HepG2 (cell line): ENCODE measurements around the gene PLEKHA5.

Experiments used
- ESRRA ChIP-seq: sonication (generic); formaldehyde crosslinking; IDR thresholded peaks from 2 replicates; pipeline ENCODE4 v1.5.1; 2020; ENCODE audit warnings: mild to moderate bottlenecking, low read depth, missing genetic modification reagents
- GABPA ChIP-seq, 2 experiments: IDR thresholded peaks; 2 replicates each; pipeline ENCODE4 v1.6.1; 2011 to 2016; ENCODE audit warnings: low read depth in 2 of 2, low read length in 1 of 2, missing biosample characterization in 1 of 2, missing genetic modification characterization in 1 of 2
- ZNF20 ChIP-seq: sonication (generic); formaldehyde crosslinking; IDR thresholded peaks from 2 replicates; pipeline ENCODE4 v1.4.0; 2020; ENCODE audit warnings: mild to moderate bottlenecking, moderate library complexity, missing genetic modification reagents
- TF ChIP-seq, protein P1 (sequence below): sonication (generic); formaldehyde crosslinking; IDR thresholded peaks from 2 replicates; pipeline ENCODE4 v1.4.0; 2020; ENCODE audit warnings: missing genetic modification reagents

DNA sequence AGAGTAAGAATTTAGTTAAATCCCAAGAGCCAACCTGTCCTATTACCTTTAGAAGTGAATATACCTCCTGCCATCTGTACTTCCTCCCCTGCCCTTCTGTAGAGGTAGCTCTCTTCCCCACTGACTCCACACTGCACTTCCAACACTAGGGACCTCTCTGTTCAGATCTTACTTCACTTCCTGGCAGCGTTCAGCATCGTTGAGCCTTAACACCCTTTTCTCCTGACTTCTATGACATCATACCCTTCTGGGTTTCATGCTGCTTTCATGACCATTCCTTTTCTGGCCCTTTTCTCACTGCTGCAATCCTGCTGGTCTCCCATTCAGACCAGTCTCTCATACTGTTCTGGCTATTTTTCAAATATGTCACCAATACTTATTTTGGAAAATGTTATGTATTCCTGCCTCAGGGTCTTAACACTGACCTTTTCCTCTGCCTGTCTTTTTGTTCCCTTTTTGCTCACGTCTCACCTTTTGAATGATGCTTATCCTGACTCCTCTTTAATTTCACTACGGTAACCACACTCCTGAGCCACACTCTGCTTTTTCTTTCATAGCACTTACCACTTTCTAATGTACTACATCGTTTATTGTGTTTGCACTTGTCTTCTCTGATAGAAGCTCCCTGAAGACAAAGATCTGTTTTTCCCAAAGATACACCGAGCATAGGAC lies 67.6 kb downstream of the PLEKHA5 start:
- TF ChIP-seq ESRRA, result no peak
- TF ChIP-seq ZNF20 (CRISPR knock-in tag), result no peak
- TF ChIP-seq, protein P1, sequence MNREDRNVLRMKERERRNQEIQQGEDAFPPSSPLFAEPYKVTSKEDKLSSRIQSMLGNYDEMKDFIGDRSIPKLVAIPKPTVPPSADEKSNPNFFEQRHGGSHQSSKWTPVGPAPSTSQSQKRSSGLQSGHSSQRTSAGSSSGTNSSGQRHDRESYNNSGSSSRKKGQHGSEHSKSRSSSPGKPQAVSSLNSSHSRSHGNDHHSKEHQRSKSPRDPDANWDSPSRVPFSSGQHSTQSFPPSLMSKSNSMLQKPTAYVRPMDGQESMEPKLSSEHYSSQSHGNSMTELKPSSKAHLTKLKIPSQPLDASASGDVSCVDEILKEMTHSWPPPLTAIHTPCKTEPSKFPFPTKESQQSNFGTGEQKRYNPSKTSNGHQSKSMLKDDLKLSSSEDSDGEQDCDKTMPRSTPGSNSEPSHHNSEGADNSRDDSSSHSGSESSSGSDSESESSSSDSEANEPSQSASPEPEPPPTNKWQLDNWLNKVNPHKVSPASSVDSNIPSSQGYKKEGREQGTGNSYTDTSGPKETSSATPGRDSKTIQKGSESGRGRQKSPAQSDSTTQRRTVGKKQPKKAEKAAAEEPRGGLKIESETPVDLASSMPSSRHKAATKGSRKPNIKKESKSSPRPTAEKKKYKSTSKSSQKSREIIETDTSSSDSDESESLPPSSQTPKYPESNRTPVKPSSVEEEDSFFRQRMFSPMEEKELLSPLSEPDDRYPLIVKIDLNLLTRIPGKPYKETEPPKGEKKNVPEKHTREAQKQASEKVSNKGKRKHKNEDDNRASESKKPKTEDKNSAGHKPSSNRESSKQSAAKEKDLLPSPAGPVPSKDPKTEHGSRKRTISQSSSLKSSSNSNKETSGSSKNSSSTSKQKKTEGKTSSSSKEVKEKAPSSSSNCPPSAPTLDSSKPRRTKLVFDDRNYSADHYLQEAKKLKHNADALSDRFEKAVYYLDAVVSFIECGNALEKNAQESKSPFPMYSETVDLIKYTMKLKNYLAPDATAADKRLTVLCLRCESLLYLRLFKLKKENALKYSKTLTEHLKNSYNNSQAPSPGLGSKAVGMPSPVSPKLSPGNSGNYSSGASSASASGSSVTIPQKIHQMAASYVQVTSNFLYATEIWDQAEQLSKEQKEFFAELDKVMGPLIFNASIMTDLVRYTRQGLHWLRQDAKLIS, result no peak
- no peak for TF ChIP-seq GABPA (IDR thresholded peaks at IDR 0.05; ENCODE audit: low read depth, low read length)
- TF ChIP-seq GABPA (CRISPR knock-in tag; IDR thresholded peaks at IDR 0.05; ENCODE audit: low read depth), result no peak
